ELF-1 (cell line): ENCODE measurements around the gene C1RL.

Experiments
- DNase-seq: peaks from one replicate; pipeline ENCODE4 v3.0.0-alpha.2; 2016; ENCODE audit warnings: low read depth, low spot score

C1RL gene

GRCh38 chr12:7108796-7109571 is at the start of gene C1RL:
Gene C1RL, minus strand, starts transcription at chr12:7109214. Its CDS starts 34 bp downstream, at chr12:7109180.
- DNase-seq, result peak; percentile 92

- no peak for DNase-seq
Measured at GRCh38 chr12:7157391-7157790, 48.4 kb upstream of the C1RL start.

- DNase-seq, result no peak
Measured at GRCh38 chr12:7156259-7157197, 47.5 kb upstream of the C1RL start.

- no peak for DNase-seq
Measured at GRCh38 chr12:7155471-7156034, 46.5 kb upstream of the C1RL start.

GRCh38 chr12:7154901-7155470 is 46.0 kb upstream of the C1RL start:
- DNase-seq, result no peak

- DNase-seq, result peak; percentile 19
Measured at GRCh38 chr12:7154042-7154441, 45.0 kb upstream of the C1RL start.

GRCh38 chr12:7152818-7153217 is 43.8 kb upstream of the C1RL start:
- DNase-seq, result no peak

- DNase-seq, result no peak
Measured at GRCh38 chr12:7151532-7151931, 42.5 kb upstream of the C1RL start.

- no peak for DNase-seq
Measured at GRCh38 chr12:7150841-7151240, 41.8 kb upstream of the C1RL start.

- DNase-seq, result no peak
Measured at GRCh38 chr12:7150356-7150755, 41.3 kb upstream of the C1RL start.

- DNase-seq, result no peak
Measured at GRCh38 chr12:7146906-7147305, 37.9 kb upstream of the C1RL start.

- DNase-seq, result no peak
Measured at GRCh38 chr12:7146228-7146627, 37.2 kb upstream of the C1RL start.

GRCh38 chr12:7145671-7146070 is 36.7 kb upstream of the C1RL start:
- DNase-seq, result no peak

GRCh38 chr12:7144414-7145120 is 35.6 kb upstream of the C1RL start:
- peak; percentile 25 for DNase-seq

GRCh38 chr12:7143564-7143963 is 34.5 kb upstream of the C1RL start:
- no peak for DNase-seq

GRCh38 chr12:7142809-7143465 is 33.9 kb upstream of the C1RL start:
- no peak for DNase-seq

GRCh38 chr12:7142056-7142644 is 33.1 kb upstream of the C1RL start:
- DNase-seq, result peak; percentile 68

GRCh38 chr12:7141351-7142005 is 32.5 kb upstream of the C1RL start:
- DNase-seq, result no peak

GRCh38 chr12:7139200-7139599 is 30.2 kb upstream of the C1RL start:
- no peak for DNase-seq

GRCh38 chr12:7137908-7138307 is 28.9 kb upstream of the C1RL start:
- no peak for DNase-seq
